Parathyroid adenoma (tissue), 2 donors: ENCODE measurements around the gene DNAJC6.

Source experiments
- H2AFZ ChIP-seq: fragments of 300-600 bp; sonication (generic); one replicate; pipeline ENCODE4 v1.7.0; 2017; ENCODE audit warnings: antibody characterized with exemption, mild to moderate bottlenecking
- H3K27ac ChIP-seq: fragments of 300-600 bp; sonication (generic); one replicate; pipeline ENCODE4 v1.7.0; 2017
- H3K27me3 ChIP-seq: fragments of 300-600 bp; sonication (generic); one replicate; pipeline ENCODE4 v1.7.0; 2017; ENCODE audit warnings: low read length; ENCODE audit not compliant: control insufficient read depth, insufficient read depth
- H3K36me3 ChIP-seq: fragments of 300-600 bp; sonication (generic); one replicate; pipeline ENCODE4 v1.7.0; 2017; ENCODE audit warnings: low read length; ENCODE audit not compliant: control insufficient read depth, insufficient read depth
- H3K4me1 ChIP-seq: fragments of 300-600 bp; sonication (generic); one replicate; pipeline ENCODE4 v1.7.0; 2017; ENCODE audit warnings: control low read depth
- H3K4me2 ChIP-seq: fragments of 300-600 bp; sonication (generic); one replicate; pipeline ENCODE4 v1.7.0; 2017; ENCODE audit warnings: low read length
- H3K4me3 ChIP-seq: fragments of 300-600 bp; sonication (generic); one replicate; pipeline ENCODE4 v1.7.0; 2017; ENCODE audit warnings: low read depth, low read length
- H3K79me2 ChIP-seq: fragments of 300-600 bp; sonication (generic); one replicate; pipeline ENCODE4 v1.7.0; 2017; ENCODE audit warnings: control low read depth
- H3K9ac ChIP-seq: fragments of 300-600 bp; sonication (generic); one replicate; pipeline ENCODE4 v1.7.0; 2017; ENCODE audit warnings: mild to moderate bottlenecking
- H3K9me3 ChIP-seq: fragments of 300-600 bp; sonication (generic); one replicate; pipeline ENCODE4 v1.7.0; 2017; ENCODE audit warnings: low read length; ENCODE audit not compliant: control insufficient read depth
- TF ChIP-seq, protein P1 (sequence below): fragments of 300-600 bp; sonication (generic); IDR thresholded peaks from one replicate; pipeline ENCODE4 v1.7.0; 2017; ENCODE audit warnings: antibody characterized with exemption, mild to moderate bottlenecking
- donor health status: primary hyperparathyroidism.

Gene DNAJC6

GRCh38 chr1:65437616-65438015, 128.3 kb downstream of the DNAJC6 start:
- no peak overlapping the region for H3K4me2 ChIP-seq
- no peaks in the 10 kb centered on the region for H3K27me3 ChIP-seq
- no peak overlapping the region for H2AFZ ChIP-seq
- no peaks in the 10 kb centered on the region for H3K36me3 ChIP-seq
- no peak overlapping the region for H3K4me3 ChIP-seq
- no peaks in the 10 kb centered on the region for H3K9me3 ChIP-seq
- no peak overlapping the region for H3K27ac ChIP-seq
- no peaks in the 10 kb centered on the region for H3K79me2 ChIP-seq
- peaks cover 11% of the 10 kb centered on the region for H3K4me1 ChIP-seq
- TF ChIP-seq, protein P1, sequence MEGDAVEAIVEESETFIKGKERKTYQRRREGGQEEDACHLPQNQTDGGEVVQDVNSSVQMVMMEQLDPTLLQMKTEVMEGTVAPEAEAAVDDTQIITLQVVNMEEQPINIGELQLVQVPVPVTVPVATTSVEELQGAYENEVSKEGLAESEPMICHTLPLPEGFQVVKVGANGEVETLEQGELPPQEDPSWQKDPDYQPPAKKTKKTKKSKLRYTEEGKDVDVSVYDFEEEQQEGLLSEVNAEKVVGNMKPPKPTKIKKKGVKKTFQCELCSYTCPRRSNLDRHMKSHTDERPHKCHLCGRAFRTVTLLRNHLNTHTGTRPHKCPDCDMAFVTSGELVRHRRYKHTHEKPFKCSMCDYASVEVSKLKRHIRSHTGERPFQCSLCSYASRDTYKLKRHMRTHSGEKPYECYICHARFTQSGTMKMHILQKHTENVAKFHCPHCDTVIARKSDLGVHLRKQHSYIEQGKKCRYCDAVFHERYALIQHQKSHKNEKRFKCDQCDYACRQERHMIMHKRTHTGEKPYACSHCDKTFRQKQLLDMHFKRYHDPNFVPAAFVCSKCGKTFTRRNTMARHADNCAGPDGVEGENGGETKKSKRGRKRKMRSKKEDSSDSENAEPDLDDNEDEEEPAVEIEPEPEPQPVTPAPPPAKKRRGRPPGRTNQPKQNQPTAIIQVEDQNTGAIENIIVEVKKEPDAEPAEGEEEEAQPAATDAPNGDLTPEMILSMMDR: no peak
- no peak overlapping the region for H3K9ac ChIP-seq

DNA sequence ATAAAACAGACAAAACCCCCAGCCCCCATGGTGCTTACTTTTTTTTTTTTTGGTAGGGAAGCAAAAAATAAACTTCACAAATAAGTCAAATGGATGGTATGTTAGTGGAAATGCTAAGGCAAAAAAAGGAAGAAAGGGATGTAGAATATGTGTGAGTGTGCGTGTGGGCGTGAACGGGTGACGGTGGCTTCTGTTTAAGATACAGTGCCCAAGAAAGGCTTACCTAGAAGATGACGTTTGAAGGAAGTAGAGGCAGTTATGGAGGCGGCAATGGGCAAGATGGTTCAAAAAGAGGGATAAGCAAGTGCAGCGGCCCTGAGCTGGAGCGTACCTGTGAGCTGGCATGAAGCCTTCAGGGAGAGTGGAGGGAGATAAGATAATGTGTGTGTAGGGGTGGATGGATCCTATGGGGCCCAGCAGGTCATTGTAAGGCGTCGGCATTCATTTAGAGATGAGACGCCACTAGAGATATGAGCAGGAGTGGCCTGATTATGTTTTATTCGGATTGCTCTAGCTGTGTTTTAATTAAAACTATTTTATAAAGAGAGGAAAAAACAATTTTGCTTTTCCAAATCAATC, 131.1 kb downstream of the DNAJC6 start:
- H3K4me3 ChIP-seq: no peak overlapping the region
- no peak overlapping the region for H3K9ac ChIP-seq
- H3K79me2 ChIP-seq: no peaks in the 10 kb centered on the region
- H2AFZ ChIP-seq: no peak overlapping the region
- no peak overlapping the region for H3K4me2 ChIP-seq
- no peaks in the 10 kb centered on the region for H3K9me3 ChIP-seq
- TF ChIP-seq, protein P1: no peak
- peaks cover 2% of the 10 kb centered on the region for H3K4me1 ChIP-seq
- H3K36me3 ChIP-seq: no peaks in the 10 kb centered on the region
- H3K27me3 ChIP-seq: no peaks in the 10 kb centered on the region
- H3K27ac ChIP-seq: no peak overlapping the region

DNA sequence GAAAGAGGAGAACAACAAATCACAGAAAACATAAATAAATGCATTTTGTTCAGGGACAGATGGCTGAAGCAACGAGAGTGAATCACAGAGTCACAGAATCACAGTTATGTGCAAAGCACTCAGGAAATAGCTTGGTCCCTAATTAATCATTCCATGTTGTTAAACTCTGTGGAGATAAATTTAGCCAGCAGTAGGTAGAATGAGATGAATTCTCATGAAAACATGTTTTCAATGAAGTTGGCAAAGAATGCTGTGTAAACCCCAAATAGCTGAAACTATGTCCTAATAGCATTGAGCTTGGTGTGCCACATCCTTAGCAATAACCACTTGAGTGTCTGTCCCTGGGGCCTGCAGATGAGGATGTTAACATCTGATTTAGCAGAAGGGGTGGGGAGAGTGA, 131.6 kb downstream of the DNAJC6 start:
- H3K79me2 ChIP-seq: no peaks in the 10 kb centered on the region
- TF ChIP-seq, protein P1: no peak
- H3K4me2 ChIP-seq: no peak overlapping the region

GRCh38 chr1:65441464-65441863, 132.1 kb downstream of the DNAJC6 start:
- H3K4me2 ChIP-seq: no peak overlapping the region
- no peaks in the 10 kb centered on the region for H3K4me1 ChIP-seq
- no peak overlapping the region for H2AFZ ChIP-seq
- H3K79me2 ChIP-seq: no peaks in the 10 kb centered on the region
- TF ChIP-seq, protein P1: no peak
- no peak overlapping the region for H3K9ac ChIP-seq
- no peaks in the 10 kb centered on the region for H3K27me3 ChIP-seq
- no peaks in the 10 kb centered on the region for H3K36me3 ChIP-seq
- no peaks in the 10 kb centered on the region for H3K9me3 ChIP-seq
- no peak overlapping the region for H3K4me3 ChIP-seq
- no peak overlapping the region for H3K27ac ChIP-seq

More for the DNA sequence above, 131.6 kb downstream of the DNAJC6 start:
- H3K27ac ChIP-seq: no peak overlapping the region
- H3K4me3 ChIP-seq: no peak overlapping the region
- H3K4me1 ChIP-seq: no peaks in the 10 kb centered on the region
- H3K9me3 ChIP-seq: no peaks in the 10 kb centered on the region
- no peak overlapping the region for H3K9ac ChIP-seq
- no peak overlapping the region for H2AFZ ChIP-seq
- no peaks in the 10 kb centered on the region for H3K36me3 ChIP-seq
- no peaks in the 10 kb centered on the region for H3K27me3 ChIP-seq

GRCh38 chr1:65442442-65442841, 133.1 kb downstream of the DNAJC6 start:
- H3K4me2 ChIP-seq: no peak overlapping the region
- TF ChIP-seq, protein P1: no peak
- H3K9ac ChIP-seq: no peak overlapping the region
- H3K27ac ChIP-seq: no peak overlapping the region
- H3K4me3 ChIP-seq: no peak overlapping the region
- H2AFZ ChIP-seq: no peak overlapping the region
- H3K4me1 ChIP-seq: no peaks in the 10 kb centered on the region
- H3K79me2 ChIP-seq: no peaks in the 10 kb centered on the region
- H3K9me3 ChIP-seq: no peaks in the 10 kb centered on the region
- H3K36me3 ChIP-seq: no peaks in the 10 kb centered on the region
- no peaks in the 10 kb centered on the region for H3K27me3 ChIP-seq
